ENCODE results near the gene DBH.

DBH gene

DNA sequence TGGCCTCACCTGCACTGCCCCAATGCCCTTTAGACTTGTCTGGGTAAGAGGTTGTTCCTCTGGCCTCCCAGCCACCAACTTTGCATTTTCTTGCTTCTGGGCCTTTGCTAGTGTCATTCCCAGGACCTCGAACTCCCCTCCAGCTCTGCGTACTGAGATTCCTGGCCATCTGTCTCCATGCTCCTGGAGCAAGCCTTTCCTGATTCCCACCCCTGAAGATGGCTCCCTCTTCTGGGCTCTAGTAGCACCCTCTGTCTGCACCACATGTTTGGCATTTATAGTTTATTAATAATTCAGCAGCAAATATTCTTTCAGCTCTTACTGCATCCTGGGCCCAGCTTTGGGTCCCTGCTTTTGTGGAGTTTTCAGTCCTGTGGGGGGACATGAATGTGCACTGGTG is 41.9 kb upstream of the DBH start:
- no peak for DNase-seq (ENCODE audit: low read depth in 1 of 2, low spot score in 1 of 2)
- no peak overlapping the region for H3K4me3 ChIP-seq (replicated peaks; ENCODE audit: insufficient read depth, low read length)
- no peak overlapping the region for H3K27ac ChIP-seq (replicated peaks)
- TF ChIP-seq, protein P1, sequence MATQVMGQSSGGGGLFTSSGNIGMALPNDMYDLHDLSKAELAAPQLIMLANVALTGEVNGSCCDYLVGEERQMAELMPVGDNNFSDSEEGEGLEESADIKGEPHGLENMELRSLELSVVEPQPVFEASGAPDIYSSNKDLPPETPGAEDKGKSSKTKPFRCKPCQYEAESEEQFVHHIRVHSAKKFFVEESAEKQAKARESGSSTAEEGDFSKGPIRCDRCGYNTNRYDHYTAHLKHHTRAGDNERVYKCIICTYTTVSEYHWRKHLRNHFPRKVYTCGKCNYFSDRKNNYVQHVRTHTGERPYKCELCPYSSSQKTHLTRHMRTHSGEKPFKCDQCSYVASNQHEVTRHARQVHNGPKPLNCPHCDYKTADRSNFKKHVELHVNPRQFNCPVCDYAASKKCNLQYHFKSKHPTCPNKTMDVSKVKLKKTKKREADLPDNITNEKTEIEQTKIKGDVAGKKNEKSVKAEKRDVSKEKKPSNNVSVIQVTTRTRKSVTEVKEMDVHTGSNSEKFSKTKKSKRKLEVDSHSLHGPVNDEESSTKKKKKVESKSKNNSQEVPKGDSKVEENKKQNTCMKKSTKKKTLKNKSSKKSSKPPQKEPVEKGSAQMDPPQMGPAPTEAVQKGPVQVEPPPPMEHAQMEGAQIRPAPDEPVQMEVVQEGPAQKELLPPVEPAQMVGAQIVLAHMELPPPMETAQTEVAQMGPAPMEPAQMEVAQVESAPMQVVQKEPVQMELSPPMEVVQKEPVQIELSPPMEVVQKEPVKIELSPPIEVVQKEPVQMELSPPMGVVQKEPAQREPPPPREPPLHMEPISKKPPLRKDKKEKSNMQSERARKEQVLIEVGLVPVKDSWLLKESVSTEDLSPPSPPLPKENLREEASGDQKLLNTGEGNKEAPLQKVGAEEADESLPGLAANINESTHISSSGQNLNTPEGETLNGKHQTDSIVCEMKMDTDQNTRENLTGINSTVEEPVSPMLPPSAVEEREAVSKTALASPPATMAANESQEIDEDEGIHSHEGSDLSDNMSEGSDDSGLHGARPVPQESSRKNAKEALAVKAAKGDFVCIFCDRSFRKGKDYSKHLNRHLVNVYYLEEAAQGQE (IDR thresholded peaks at IDR 0.05; ENCODE audit: insufficient replicate concordance, low read depth) = no peak
- TF ChIP-seq SPI1 (IDR thresholded peaks at IDR 0.05; ENCODE audit: borderline replicate concordance, low read depth) (no peak), GABPA (IDR thresholded peaks at IDR 0.05; ENCODE audit: low read depth) (no peak), POLR2AphosphoS5 (IDR thresholded peaks at IDR 0.05; ENCODE audit: low read depth) (no peak)
- TF ChIP-seq, protein P2, sequence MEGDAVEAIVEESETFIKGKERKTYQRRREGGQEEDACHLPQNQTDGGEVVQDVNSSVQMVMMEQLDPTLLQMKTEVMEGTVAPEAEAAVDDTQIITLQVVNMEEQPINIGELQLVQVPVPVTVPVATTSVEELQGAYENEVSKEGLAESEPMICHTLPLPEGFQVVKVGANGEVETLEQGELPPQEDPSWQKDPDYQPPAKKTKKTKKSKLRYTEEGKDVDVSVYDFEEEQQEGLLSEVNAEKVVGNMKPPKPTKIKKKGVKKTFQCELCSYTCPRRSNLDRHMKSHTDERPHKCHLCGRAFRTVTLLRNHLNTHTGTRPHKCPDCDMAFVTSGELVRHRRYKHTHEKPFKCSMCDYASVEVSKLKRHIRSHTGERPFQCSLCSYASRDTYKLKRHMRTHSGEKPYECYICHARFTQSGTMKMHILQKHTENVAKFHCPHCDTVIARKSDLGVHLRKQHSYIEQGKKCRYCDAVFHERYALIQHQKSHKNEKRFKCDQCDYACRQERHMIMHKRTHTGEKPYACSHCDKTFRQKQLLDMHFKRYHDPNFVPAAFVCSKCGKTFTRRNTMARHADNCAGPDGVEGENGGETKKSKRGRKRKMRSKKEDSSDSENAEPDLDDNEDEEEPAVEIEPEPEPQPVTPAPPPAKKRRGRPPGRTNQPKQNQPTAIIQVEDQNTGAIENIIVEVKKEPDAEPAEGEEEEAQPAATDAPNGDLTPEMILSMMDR (IDR thresholded peaks at IDR 0.05; ENCODE audit: insufficient read depth, low read length) = no peak
- H3K27me3 ChIP-seq (ENCODE audit: insufficient read depth, poor library complexity, severe bottlenecking) = no peaks in the 10 kb centered on the region

DNA sequence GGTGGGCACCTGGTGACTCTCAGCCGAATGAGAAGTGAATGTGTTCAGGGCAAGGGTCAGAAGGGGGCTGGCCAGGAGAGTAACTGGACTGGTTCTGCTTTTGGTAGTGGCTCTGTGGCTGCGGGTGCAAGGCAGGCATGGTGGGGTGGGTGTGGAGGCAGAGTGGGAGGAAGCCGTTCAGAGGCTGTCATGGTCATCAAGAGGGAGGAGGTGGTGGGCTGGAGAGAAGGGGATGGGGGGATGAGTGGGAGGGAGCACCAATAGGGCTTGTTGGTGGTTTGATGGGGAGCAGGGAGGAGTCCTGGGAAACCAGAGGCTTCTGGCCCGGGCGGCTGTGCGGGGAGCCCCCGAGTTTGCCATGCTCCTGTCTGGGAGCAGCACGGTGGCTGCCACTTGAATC is 40.3 kb upstream of the DBH start:
- no peak overlapping the region for H3K27ac ChIP-seq (replicated peaks)
- TF ChIP-seq GABPA (IDR thresholded peaks at IDR 0.05; ENCODE audit: low read depth) = no peak
- TF ChIP-seq, protein P2 (IDR thresholded peaks at IDR 0.05; ENCODE audit: insufficient read depth, low read length) = no peak
- TF ChIP-seq, protein P1 (IDR thresholded peaks at IDR 0.05; ENCODE audit: insufficient replicate concordance, low read depth) = no peak
- TF ChIP-seq SPI1 (IDR thresholded peaks at IDR 0.05; ENCODE audit: borderline replicate concordance, low read depth) = no peak
- no peak for TF ChIP-seq POLR2AphosphoS5 (IDR thresholded peaks at IDR 0.05; ENCODE audit: low read depth)
- no peak for DNase-seq (ENCODE audit: low read depth in 1 of 2, low spot score in 1 of 2)
- H3K4me3 ChIP-seq (replicated peaks; ENCODE audit: insufficient read depth, low read length) = no peak overlapping the region
- no peaks in the 10 kb centered on the region for H3K27me3 ChIP-seq (ENCODE audit: insufficient read depth, poor library complexity, severe bottlenecking)

DNA sequence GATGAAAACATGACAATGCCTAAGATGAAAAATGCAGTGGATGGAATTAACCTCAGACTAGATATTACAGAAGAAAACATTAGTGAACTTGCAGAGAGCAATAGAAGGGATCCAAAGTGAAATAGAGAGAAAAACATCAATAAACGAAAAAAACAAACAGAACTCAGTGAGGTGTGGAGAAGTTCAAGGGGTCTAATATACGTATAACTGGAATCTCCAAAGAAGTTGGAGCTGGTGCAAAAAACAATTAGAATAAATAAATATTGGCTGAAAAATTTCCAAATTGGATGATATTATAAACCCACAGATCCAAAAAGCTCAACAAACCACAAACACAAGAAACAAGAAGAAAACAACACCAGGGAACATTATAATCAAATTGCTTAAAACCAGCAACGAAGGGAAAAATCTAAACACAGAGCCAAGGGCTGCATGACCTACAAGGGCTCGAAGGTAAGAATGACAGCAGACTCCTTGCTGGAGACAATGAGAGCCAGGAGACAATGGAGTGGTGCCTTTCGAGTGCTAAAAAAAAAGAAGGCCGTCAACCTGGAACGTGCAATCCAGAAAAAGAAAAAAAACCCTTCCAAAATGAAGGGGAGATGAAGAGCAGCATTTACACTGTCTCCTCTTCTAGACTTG is 38.7 kb upstream of the DBH start:
- Histone ChIP-seq H3K4me3 (replicated peaks; ENCODE audit: insufficient read depth, low read length) (no peak overlapping the region), H3K27me3 (ENCODE audit: insufficient read depth, poor library complexity, severe bottlenecking) (no peaks in the 10 kb centered on the region), H3K27ac (replicated peaks) (no peak overlapping the region)
- DNase-seq (ENCODE audit: low read depth in 1 of 2, low spot score in 1 of 2) = no peak
- TF ChIP-seq, protein P2 (IDR thresholded peaks at IDR 0.05; ENCODE audit: insufficient read depth, low read length) = no peak
- TF ChIP-seq SPI1 (IDR thresholded peaks at IDR 0.05; ENCODE audit: borderline replicate concordance, low read depth) (no peak), POLR2AphosphoS5 (IDR thresholded peaks at IDR 0.05; ENCODE audit: low read depth) (no peak), GABPA (IDR thresholded peaks at IDR 0.05; ENCODE audit: low read depth) (no peak)
- TF ChIP-seq, protein P1 (IDR thresholded peaks at IDR 0.05; ENCODE audit: insufficient replicate concordance, low read depth) = no peak
